ENCODE measurements around the gene ZBTB8OS.

The ZBTB8OS gene

GRCh38 chr1:32606565-32607371 lies 43.6 kb downstream of the ZBTB8OS start:
- DNase-seq: no peak

DNA sequence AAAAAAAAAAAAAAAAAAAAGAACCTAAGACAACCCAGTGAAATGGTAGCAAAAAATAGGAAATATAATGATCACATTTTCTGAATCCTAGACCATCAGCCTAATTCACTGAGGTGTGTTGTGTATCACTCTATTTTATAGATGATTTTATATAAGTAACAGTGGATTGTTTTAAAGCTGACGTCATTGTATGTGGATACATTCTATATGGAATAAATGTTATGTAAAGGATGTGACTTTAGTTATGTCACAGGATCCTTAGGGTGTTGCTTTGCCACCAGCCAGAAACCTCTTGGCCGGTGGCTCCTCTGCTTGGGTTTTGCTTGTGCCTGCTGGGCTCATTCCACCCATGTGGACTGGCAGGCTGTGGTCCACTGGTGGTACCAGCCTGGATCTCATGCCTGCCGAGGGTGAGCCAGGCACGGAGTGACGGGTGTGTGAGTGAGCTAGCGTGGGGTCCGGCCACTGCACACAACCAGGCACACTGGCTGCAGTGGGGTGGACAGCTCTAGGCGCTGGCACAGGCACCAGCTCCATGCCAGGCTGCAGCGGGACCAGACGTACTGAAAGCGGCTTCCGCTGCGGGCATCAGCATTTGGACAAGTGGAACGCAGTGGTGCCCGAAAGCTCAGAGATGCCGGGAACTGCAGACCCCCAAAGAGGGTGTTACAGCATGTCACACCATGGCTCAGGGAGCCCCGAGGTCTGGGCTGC lies 44.5 kb downstream of the ZBTB8OS start:
- no peak for DNase-seq

- DNase-seq: no peak
Measured at GRCh38 chr1:32600034-32600433, 50.3 kb downstream of the ZBTB8OS start.

GRCh38 chr1:32592943-32593342 lies 57.4 kb downstream of the ZBTB8OS start:
- no peak for DNase-seq

GRCh38 chr1:32580348-32581017 lies 69.9 kb downstream of the ZBTB8OS start:
- no peak for DNase-seq
